Colonic mucosa (tissue), 4 donors: ENCODE measurements around the gene MAGI2. TPM values are rescaled to one million over a fixed set of nuclear protein-coding genes. Genes with fewer than 3 reads are reported as not detected.

Experiments
- DNase-seq: peaks from one replicate; pipeline ENCODE4 v3.0.0-alpha.2; 2020
- H3K27ac ChIP-seq: fragments of 200-600 bp; one replicate; pipeline ENCODE4 v1.8.0; 2021
- H3K27me3 ChIP-seq: fragments of 200-600 bp; one replicate; pipeline ENCODE4 v1.8.0; 2021
- H3K36me3 ChIP-seq: fragments of 200-600 bp; one replicate; pipeline ENCODE4 v1.8.0; 2021
- H3K4me1 ChIP-seq: fragments of 200-600 bp; one replicate; pipeline ENCODE4 v1.8.0; 2021; ENCODE audit warnings: mild to moderate bottlenecking
- H3K4me3 ChIP-seq: fragments of 200-600 bp; one replicate; pipeline ENCODE4 v1.8.0; 2021
- H3K9ac ChIP-seq, 2 donors: one replicate each; pipeline ENCODE4 v1.7.0; 2013; ENCODE audit warnings: control low read depth in 2 of 2, low read depth in 2 of 2, low read length in 2 of 2
- H3K9me3 ChIP-seq: fragments of 200-600 bp; one replicate; pipeline ENCODE4 v1.8.0; 2021
- CTCF ChIP-seq: fragments of 200-600 bp; IDR thresholded peaks from one replicate; pipeline ENCODE4 v1.8.0; 2022; ENCODE audit warnings: antibody characterized with exemption, mild to moderate bottlenecking
- intact Hi-C: fragments of 100-400 bp; cut with DNase I; formaldehyde crosslinking; loops from one replicate; pipeline ENCODE4 v1.14.1; 2022
- total RNA-seq, 2 donors: library from RNA; stranded (reverse); fragmentation: NEBNext Ultra II Directional in 1 of 2; extraction: Animal tissue kit (Norgen Biotek cat#: 25700) in 1 of 2; gene quantifications; one replicate each; pipeline ENCODE4 v1.2.1, GENCODE V29; 2021
- donor health status: healthy.
- donor health status: DM: no; HTN: no; CAD: no.
- donor health status: DM: no; HTN: no; CAD: no.

The MAGI2 gene
- total RNA-seq, 2 donors from 2014 or later, result 1.1 to 2.4 TPM

- Histone ChIP-seq H3K4me1 (no peaks in the 10 kb centered on the region), H3K27ac (no peak overlapping the region), H3K4me3 (no peak overlapping the region), H3K9me3 (no peaks in the 10 kb centered on the region), H3K27me3 (no peaks in the 10 kb centered on the region), H3K36me3 (no peaks in the 10 kb centered on the region), H3K9ac (no peak overlapping the region)
- intact Hi-C loops, result no loop called here
- TF ChIP-seq CTCF, result no peak
- no peak for DNase-seq
These were observed 692.7 kb downstream of the MAGI2 start for GRCh38 chr7:78760620-78761355.

- DNase-seq, result no peak
- H3K27me3 ChIP-seq, result no peaks in the 10 kb centered on the region
- H3K36me3 ChIP-seq, result no peaks in the 10 kb centered on the region
- no peaks in the 10 kb centered on the region for H3K9me3 ChIP-seq
- TF ChIP-seq CTCF, result no peak
- intact Hi-C loops, result no loop called here
- H3K27ac ChIP-seq, result no peak overlapping the region
- no peak overlapping the region for H3K9ac ChIP-seq
- no peaks in the 10 kb centered on the region for H3K4me1 ChIP-seq
- H3K4me3 ChIP-seq, result no peak overlapping the region
These were observed 700.9 kb downstream of the MAGI2 start for GRCh38 chr7:78752554-78752953.

- TF ChIP-seq CTCF, result no peak
- Histone ChIP-seq H3K9me3 (no peaks in the 10 kb centered on the region), H3K9ac (no peak overlapping the region), H3K27me3 (no peaks in the 10 kb centered on the region), H3K27ac (no peak overlapping the region), H3K36me3 (no peaks in the 10 kb centered on the region), H3K4me3 (no peak overlapping the region), H3K4me1 (no peaks in the 10 kb centered on the region)
- no peak for DNase-seq
- intact Hi-C loops, result no loop called here
These were observed 702.2 kb downstream of the MAGI2 start for GRCh38 chr7:78751253-78751652.

- DNase-seq, result no peak
- no peaks in the 10 kb centered on the region for H3K27me3 ChIP-seq
- intact Hi-C loops, result no loop called here
- no peak overlapping the region for H3K4me3 ChIP-seq
- no peaks in the 10 kb centered on the region for H3K36me3 ChIP-seq
- no peak overlapping the region for H3K27ac ChIP-seq
- no peak overlapping the region for H3K9ac ChIP-seq
- H3K9me3 ChIP-seq, result no peaks in the 10 kb centered on the region
- H3K4me1 ChIP-seq, result no peaks in the 10 kb centered on the region
- no peak for TF ChIP-seq CTCF
These were observed 704.3 kb downstream of the MAGI2 start for GRCh38 chr7:78749052-78749746.

GRCh38 chr7:78747592-78747991 is 705.9 kb downstream of the MAGI2 start:
- Histone ChIP-seq H3K4me3 (no peak overlapping the region), H3K27ac (no peak overlapping the region), H3K36me3 (no peaks in the 10 kb centered on the region), H3K9me3 (no peaks in the 10 kb centered on the region), H3K27me3 (no peaks in the 10 kb centered on the region), H3K4me1 (no peaks in the 10 kb centered on the region), H3K9ac (no peak overlapping the region)
- TF ChIP-seq CTCF, result no peak
- DNase-seq, result no peak
- intact Hi-C loops, result no loop called here
